ENCODE data around the gene CFB. TPM values are rescaled to one million over a fixed set of nuclear protein-coding genes. Genes with fewer than 3 reads are reported as not detected.

Gene CFB
- total and polyA plus RNA-seq, 2 of the 13 experiments (the other 11 are each of a cell fraction or from before 2014, with no cell fraction given): 171 to 513 TPM

GRCh38 chr6:31927863-31928671 is 17.8 kb upstream of the CFB start (continued):
- no peak for TF ChIP-seq REL (CRISPR knock-in tag; conservative IDR thresholded peaks at IDR 0.05)
- 0 out of 2 replicates have a peak, but pooled peaks have one; percentile 59 for TF ChIP-seq ZNF329 (CRISPR knock-in tag; IDR thresholded peaks at IDR 0.05; ENCODE audit: low read depth)
- TF ChIP-seq ZNF275 (CRISPR knock-in tag; IDR thresholded peaks at IDR 0.05; ENCODE audit: borderline replicate concordance): no peak
- no peak for TF ChIP-seq SMAD9 (CRISPR knock-in tag; IDR thresholded peaks at IDR 0.05)
- TF ChIP-seq ZNF142 (CRISPR knock-in tag; IDR thresholded peaks at IDR 0.05): peak; percentile 66; the same call in 1 of the 2 replicates
- TF ChIP-seq ZNF609 (CRISPR knock-in tag; IDR thresholded peaks at IDR 0.05; ENCODE audit: borderline replicate concordance): 0 out of 2 replicates have a peak, but pooled peaks have one; percentile 20
- TF ChIP-seq ZBTB21 (CRISPR knock-in tag; IDR thresholded peaks at IDR 0.05): no peak
- TF ChIP-seq ZNF550 (CRISPR knock-in tag; IDR thresholded peaks at IDR 0.05; ENCODE audit: borderline replicate concordance): no peak
- TF ChIP-seq ZGPAT (CRISPR knock-in tag; IDR thresholded peaks at IDR 0.05): no peak
- no peak for TF ChIP-seq RNF2 (conservative IDR thresholded peaks at IDR 0.05; ENCODE audit: low read depth)
- no peak for TF ChIP-seq MAFF (IDR thresholded peaks at IDR 0.05; ENCODE audit: low read depth, low read length)
- TF ChIP-seq NFYB (CRISPR knock-in tag; IDR thresholded peaks at IDR 0.05): no peak
- 0 out of 2 replicates have a peak, but pooled peaks have one; percentile 41 for TF ChIP-seq GLI4 (CRISPR knock-in tag; IDR thresholded peaks at IDR 0.05; ENCODE audit: borderline replicate concordance)
- no peak for TF ChIP-seq FOXA1 (IDR thresholded peaks at IDR 0.05)
- TF ChIP-seq FOXA1 (CRISPR knock-in tag; IDR thresholded peaks at IDR 0.05): no peak
